Epithelial cell of prostate (primary cell): ENCODE results near the gene GLOD4.
"Not testable (repeated sequence)": the region's sequence is repeated elsewhere in the genome, so short reads cannot be mapped to it uniquely, and the experiment has no call there.

Experiments
- DNase-seq: peaks from one replicate; pipeline ENCODE4 v3.0.0-alpha.2; 2011; ENCODE audit warnings: low read depth, low spot score
- H3K27ac ChIP-seq: fragments of 450-650 bp; 2 replicates; pipeline ENCODE4 v1.5.1; 2017; ENCODE audit warnings: mild to moderate bottlenecking

The GLOD4 gene

GRCh38 chr17:784143-784542 is 2.1 kb upstream of the GLOD4 start:
- H3K27ac ChIP-seq = no peak overlapping the region
- DNase-seq = no peak

GRCh38 chr17:778096-778495 is 4.0 kb downstream of the GLOD4 start:
- DNase-seq = no peak
- no peak overlapping the region for H3K27ac ChIP-seq

- H3K27ac ChIP-seq = no peak overlapping the region
- DNase-seq = no peak
These were observed 7.8 kb downstream of the GLOD4 start for GRCh38 chr17:774313-774584.

GRCh38 chr17:773467-774312 is 8.4 kb downstream of the GLOD4 start:
- no peak for DNase-seq

GRCh38 chr17:773016-773415 is 9.1 kb downstream of the GLOD4 start:
- DNase-seq = no peak
- no peak overlapping the region for H3K27ac ChIP-seq

More at GRCh38 chr17:773467-774312, 8.4 kb downstream of the GLOD4 start:
- H3K27ac ChIP-seq = no peak overlapping the region

- DNase-seq = no peak
- no peak overlapping the region for H3K27ac ChIP-seq
These were observed 15.0 kb downstream of the GLOD4 start for GRCh38 chr17:767076-767475.

GRCh38 chr17:760371-760770 is 21.7 kb downstream of the GLOD4 start:
- no peak for DNase-seq
- H3K27ac ChIP-seq = no peak overlapping the region

GRCh38 chr17:759964-760363 is 22.1 kb downstream of the GLOD4 start:
- DNase-seq = no peak
- no peak overlapping the region for H3K27ac ChIP-seq

GRCh38 chr17:756010-756567 is 26.0 kb downstream of the GLOD4 start:
- not testable (repeated sequence) for DNase-seq, H3K27ac ChIP-seq

- H3K27ac ChIP-seq, DNase-seq: not testable (repeated sequence)
These were observed 26.6 kb downstream of the GLOD4 start for GRCh38 chr17:755319-755961.

GRCh38 chr17:753418-753817 is 28.7 kb downstream of the GLOD4 start:
- H3K27ac ChIP-seq = no peak overlapping the region
- DNase-seq = no peak

GRCh38 chr17:752620-753219 is 29.4 kb downstream of the GLOD4 start:
- DNase-seq = no peak
- H3K27ac ChIP-seq = no peak overlapping the region

GRCh38 chr17:752002-752619 is 30.0 kb downstream of the GLOD4 start, which contains the start of gene GEMIN4:
Gene GEMIN4 (minus strand): TSS chr17:752264. CDS start chr17:752142, 122 bp downstream.
- DNase-seq = no peak
- peak within 1 kb of the TSS; percentile 9 for H3K27ac ChIP-seq

GRCh38 chr17:751269-752001 is 30.6 kb downstream of the GLOD4 start:
- peak overlapping the region; percentile 9 for H3K27ac ChIP-seq
- no peak for DNase-seq

- no peak overlapping the region for H3K27ac ChIP-seq
- DNase-seq = no peak
These were observed 31.5 kb downstream of the GLOD4 start for GRCh38 chr17:750431-751037.

GRCh38 chr17:749359-749758 is 32.7 kb downstream of the GLOD4 start:
- DNase-seq, H3K27ac ChIP-seq: not testable (repeated sequence)

GRCh38 chr17:748604-749003 is 33.5 kb downstream of the GLOD4 start:
- DNase-seq = not testable (repeated sequence)

GRCh38 chr17:746783-747629 is 35.1 kb downstream of the GLOD4 start:
- DNase-seq = no peak
- no peak overlapping the region for H3K27ac ChIP-seq

More at GRCh38 chr17:748604-749003, 33.5 kb downstream of the GLOD4 start:
- not testable (repeated sequence) for H3K27ac ChIP-seq

- no peak for DNase-seq
- H3K27ac ChIP-seq = no peak overlapping the region
These were observed 35.9 kb downstream of the GLOD4 start for GRCh38 chr17:746181-746580.
